ENCODE measurements around the gene EPN2. TPM values are rescaled to one million over a fixed set of nuclear protein-coding genes. Genes with fewer than 3 reads are reported as not detected.

EPN2 gene
- total and polyA plus RNA-seq, 2 donors = 3.8 to 8.5 TPM

GRCh38 chr17:19339341-19339815 lies 102.2 kb downstream of the EPN2 start:
- H3K4me1 ChIP-seq (ENCODE audit: control insufficient read depth in 2 of 2, insufficient read depth in 2 of 2, low read length in 2 of 2) = no peaks in the 10 kb centered on the region
- WGBS = 86% methylated on average over 2 of the region's 2 CpGs
- peaks cover 3 to 47% of the 10 kb centered on the region in 2 donors for H3K27me3 ChIP-seq (ENCODE audit: control insufficient read depth in 2 of 2, insufficient read depth in 1 of 2, low read length in 1 of 2)
- DNase-seq (ENCODE audit: low read depth in 6 of 9, low spot score in 9 of 9) = no peak
- H3K9me3 ChIP-seq (ENCODE audit: control insufficient read depth in 2 of 2, insufficient read depth in 1 of 2, low read length in 1 of 2) = no peaks in the 10 kb centered on the region
- no peak overlapping the region for H3K27ac ChIP-seq (ENCODE audit: low read depth in 1 of 2, low read length in 1 of 2)
- H3K4me3 ChIP-seq (ENCODE audit: low read length in 2 of 2) = no peak overlapping the region
- H3K36me3 ChIP-seq (ENCODE audit: control insufficient read depth in 2 of 2, insufficient read depth in 2 of 2, low read length in 1 of 2) = no peaks in the 10 kb centered on the region

GRCh38 chr17:19341211-19341631 lies 104.1 kb downstream of the EPN2 start:
- WGBS = 81% methylated on average over 7 of the region's 7 CpGs
- DNase-seq (ENCODE audit: low read depth in 6 of 9, low spot score in 9 of 9) = no peak
- Histone ChIP-seq H3K27ac (ENCODE audit: low read depth in 1 of 2, low read length in 1 of 2) (no peak overlapping the region), H3K9me3 (ENCODE audit: control insufficient read depth in 2 of 2, insufficient read depth in 1 of 2, low read length in 1 of 2) (no peaks in the 10 kb centered on the region), H3K4me3 (ENCODE audit: low read length in 2 of 2) (no peak overlapping the region), H3K4me1 (ENCODE audit: control insufficient read depth in 2 of 2, insufficient read depth in 2 of 2, low read length in 2 of 2) (no peaks in the 10 kb centered on the region), H3K27me3 (ENCODE audit: control insufficient read depth in 2 of 2, insufficient read depth in 1 of 2, low read length in 1 of 2) (peaks cover 0 to 44% of the 10 kb centered on the region in 2 donors), H3K36me3 (ENCODE audit: control insufficient read depth in 2 of 2, insufficient read depth in 2 of 2, low read length in 1 of 2) (no peaks in the 10 kb centered on the region)

DNA sequence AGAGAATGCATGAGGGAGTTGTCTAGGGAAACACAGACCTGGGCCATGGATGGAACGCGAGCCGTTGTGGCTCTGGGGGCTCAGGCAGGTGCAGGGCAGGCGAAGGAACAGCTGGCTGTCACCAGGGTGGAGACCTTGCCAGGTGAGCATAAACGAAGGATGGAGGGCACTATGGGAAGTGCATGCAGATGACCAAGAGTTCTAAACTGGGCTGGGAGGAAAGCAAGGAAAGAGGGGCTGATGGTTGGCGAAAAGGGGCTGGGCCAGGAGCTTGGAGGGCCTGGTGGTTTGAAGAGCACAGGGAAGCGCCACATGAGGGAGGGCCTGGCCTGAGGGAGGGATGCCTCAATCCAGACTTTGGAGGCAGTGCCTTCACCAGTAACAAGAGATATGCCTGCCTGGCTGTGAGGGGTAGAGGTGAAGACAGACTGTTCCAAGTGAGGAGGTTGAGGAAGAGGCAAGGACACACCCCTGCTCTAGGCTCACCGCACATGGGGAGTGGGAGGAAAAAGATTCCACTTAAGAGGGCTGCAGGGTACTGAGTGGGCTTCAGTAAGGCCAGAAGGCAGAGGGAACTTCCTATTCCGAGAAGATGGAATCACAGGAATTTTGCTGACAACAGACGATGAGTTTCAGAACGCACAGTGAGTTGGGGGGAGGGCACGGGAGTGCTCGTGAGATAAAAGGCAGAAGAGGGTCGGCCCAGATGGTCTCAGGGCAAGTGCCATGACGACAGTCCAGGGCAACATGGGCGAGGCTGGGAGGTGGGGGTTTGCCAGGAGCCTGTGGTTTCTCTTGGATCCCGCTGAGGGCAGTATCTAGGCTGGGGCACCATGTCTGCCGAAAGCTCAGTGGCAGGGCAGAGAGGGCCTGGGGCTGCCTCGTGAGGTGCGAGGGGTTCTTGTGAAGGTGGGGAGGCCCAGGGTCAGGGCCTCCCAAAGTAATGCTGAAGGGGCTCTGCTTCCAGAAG lies 104.8 kb downstream of the EPN2 start:
- DNase-seq (ENCODE audit: low read depth in 6 of 9, low spot score in 9 of 9) = no peak
- 87% methylated on average over 20 of the region's 20 CpGs for WGBS
- H3K4me3 ChIP-seq (ENCODE audit: low read length in 2 of 2) = no peak overlapping the region

GRCh38 chr17:19342611-19343255 lies 105.6 kb downstream of the EPN2 start:
- H3K27me3 ChIP-seq (ENCODE audit: control insufficient read depth in 2 of 2, insufficient read depth in 1 of 2, low read length in 1 of 2) = peaks cover 0 to 39% of the 10 kb centered on the region in 2 donors
- no peaks in the 10 kb centered on the region for H3K4me1 ChIP-seq (ENCODE audit: control insufficient read depth in 2 of 2, insufficient read depth in 2 of 2, low read length in 2 of 2)
- no peak overlapping the region for H3K4me3 ChIP-seq (ENCODE audit: low read length in 2 of 2)
- no peak overlapping the region for H3K27ac ChIP-seq (ENCODE audit: low read depth in 1 of 2, low read length in 1 of 2)
- DNase-seq (ENCODE audit: low read depth in 6 of 9, low spot score in 9 of 9) = no peak
- 90% methylated on average over 7 of the region's 7 CpGs for WGBS
- no peaks in the 10 kb centered on the region for H3K9me3 ChIP-seq (ENCODE audit: control insufficient read depth in 2 of 2, insufficient read depth in 1 of 2, low read length in 1 of 2)
- no peaks in the 10 kb centered on the region for H3K36me3 ChIP-seq (ENCODE audit: control insufficient read depth in 2 of 2, insufficient read depth in 2 of 2, low read length in 1 of 2)

More for the DNA sequence above, 104.8 kb downstream of the EPN2 start:
- no peaks in the 10 kb centered on the region for H3K36me3 ChIP-seq (ENCODE audit: control insufficient read depth in 2 of 2, insufficient read depth in 2 of 2, low read length in 1 of 2)
- H3K27me3 ChIP-seq (ENCODE audit: control insufficient read depth in 2 of 2, insufficient read depth in 1 of 2, low read length in 1 of 2) = peaks cover 0 to 41% of the 10 kb centered on the region in 2 donors
- H3K9me3 ChIP-seq (ENCODE audit: control insufficient read depth in 2 of 2, insufficient read depth in 1 of 2, low read length in 1 of 2) = no peaks in the 10 kb centered on the region
- no peak overlapping the region for H3K27ac ChIP-seq (ENCODE audit: low read depth in 1 of 2, low read length in 1 of 2)
- H3K4me1 ChIP-seq (ENCODE audit: control insufficient read depth in 2 of 2, insufficient read depth in 2 of 2, low read length in 2 of 2) = no peaks in the 10 kb centered on the region

- Histone ChIP-seq H3K27me3 (ENCODE audit: control insufficient read depth in 2 of 2, insufficient read depth in 1 of 2, low read length in 1 of 2) (peaks cover 0 to 39% of the 10 kb centered on the region in 2 donors), H3K4me3 (ENCODE audit: low read length in 2 of 2) (no peak overlapping the region), H3K36me3 (ENCODE audit: control insufficient read depth in 2 of 2, insufficient read depth in 2 of 2, low read length in 1 of 2) (no peaks in the 10 kb centered on the region), H3K4me1 (ENCODE audit: control insufficient read depth in 2 of 2, insufficient read depth in 2 of 2, low read length in 2 of 2) (no peaks in the 10 kb centered on the region), H3K9me3 (ENCODE audit: control insufficient read depth in 2 of 2, insufficient read depth in 1 of 2, low read length in 1 of 2) (no peaks in the 10 kb centered on the region), H3K27ac (ENCODE audit: low read depth in 1 of 2, low read length in 1 of 2) (no peak overlapping the region)
- DNase-seq (ENCODE audit: low read depth in 6 of 9, low spot score in 9 of 9) = no peak
- WGBS = 94% methylated on average over 7 of the region's 7 CpGs
Measured at GRCh38 chr17:19343256-19343630, 106.1 kb downstream of the EPN2 start.

DNA sequence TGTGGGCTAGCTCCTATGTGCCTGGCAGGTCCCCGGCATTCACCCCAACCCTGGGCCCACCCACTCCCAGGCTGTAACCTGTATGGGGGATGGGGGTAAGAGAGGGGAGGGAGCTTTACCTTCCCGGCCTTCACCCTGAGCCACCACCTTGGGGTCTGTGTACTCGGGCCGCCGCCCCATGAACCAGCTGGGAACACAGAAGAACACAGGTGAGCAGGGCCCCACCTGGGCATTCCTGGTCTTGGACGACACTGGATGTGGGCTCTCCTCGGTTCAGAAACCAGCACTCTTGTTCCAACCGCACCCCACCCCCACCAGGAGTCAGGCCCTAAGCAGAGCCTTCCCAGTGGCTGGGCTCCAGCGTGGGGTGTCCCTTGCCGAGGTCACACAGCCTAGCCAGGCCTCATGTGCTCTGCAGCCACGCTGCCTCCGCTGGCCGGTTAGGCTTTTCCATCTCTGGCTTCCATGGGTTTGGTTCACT lies 106.5 kb downstream of the EPN2 start:
- no peaks in the 10 kb centered on the region for H3K9me3 ChIP-seq (ENCODE audit: control insufficient read depth in 2 of 2, insufficient read depth in 1 of 2, low read length in 1 of 2)
- no peak for DNase-seq (ENCODE audit: low read depth in 6 of 9, low spot score in 9 of 9)
- H3K36me3 ChIP-seq (ENCODE audit: control insufficient read depth in 2 of 2, insufficient read depth in 2 of 2, low read length in 1 of 2) = no peaks in the 10 kb centered on the region
- no peak overlapping the region for H3K27ac ChIP-seq (ENCODE audit: low read depth in 1 of 2, low read length in 1 of 2)
- H3K4me1 ChIP-seq (ENCODE audit: control insufficient read depth in 2 of 2, insufficient read depth in 2 of 2, low read length in 2 of 2) = no peaks in the 10 kb centered on the region
- H3K27me3 ChIP-seq (ENCODE audit: control insufficient read depth in 2 of 2, insufficient read depth in 1 of 2, low read length in 1 of 2) = peaks cover 0 to 35% of the 10 kb centered on the region in 2 donors
- WGBS = 94% methylated on average over 13 of the region's 13 CpGs
- H3K4me3 ChIP-seq (ENCODE audit: low read length in 2 of 2) = no peak overlapping the region

- Histone ChIP-seq H3K4me1 (ENCODE audit: control insufficient read depth in 2 of 2, insufficient read depth in 2 of 2, low read length in 2 of 2) (no peaks in the 10 kb centered on the region), H3K36me3 (ENCODE audit: control insufficient read depth in 2 of 2, insufficient read depth in 2 of 2, low read length in 1 of 2) (no peaks in the 10 kb centered on the region), H3K27me3 (ENCODE audit: control insufficient read depth in 2 of 2, insufficient read depth in 1 of 2, low read length in 1 of 2) (peaks cover 0 to 33% of the 10 kb centered on the region in 2 donors), H3K27ac (ENCODE audit: low read depth in 1 of 2, low read length in 1 of 2) (no peak overlapping the region), H3K9me3 (ENCODE audit: control insufficient read depth in 2 of 2, insufficient read depth in 1 of 2, low read length in 1 of 2) (no peaks in the 10 kb centered on the region), H3K4me3 (ENCODE audit: low read length in 2 of 2) (no peak overlapping the region)
- WGBS = 94% methylated on average over 40 of the region's 40 CpGs
- DNase-seq (ENCODE audit: low read depth in 6 of 9, low spot score in 9 of 9) = no peak
Measured at GRCh38 chr17:19344311-19345066, 107.3 kb downstream of the EPN2 start.

- DNase-seq (ENCODE audit: low read depth in 6 of 9, low spot score in 9 of 9) = no peak
- Histone ChIP-seq H3K9me3 (ENCODE audit: control insufficient read depth in 2 of 2, insufficient read depth in 1 of 2, low read length in 1 of 2) (no peaks in the 10 kb centered on the region), H3K27me3 (ENCODE audit: control insufficient read depth in 2 of 2, insufficient read depth in 1 of 2, low read length in 1 of 2) (peaks cover 0 to 32% of the 10 kb centered on the region in 2 donors), H3K4me1 (ENCODE audit: control insufficient read depth in 2 of 2, insufficient read depth in 2 of 2, low read length in 2 of 2) (no peaks in the 10 kb centered on the region), H3K36me3 (ENCODE audit: control insufficient read depth in 2 of 2, insufficient read depth in 2 of 2, low read length in 1 of 2) (no peaks in the 10 kb centered on the region), H3K27ac (ENCODE audit: low read depth in 1 of 2, low read length in 1 of 2) (no peak overlapping the region), H3K4me3 (ENCODE audit: low read length in 2 of 2) (no peak overlapping the region)
- 95% methylated on average over 7 of the region's 7 CpGs for WGBS
Measured at GRCh38 chr17:19345067-19345460, 107.9 kb downstream of the EPN2 start.
